G401 (cell line): ENCODE results near the gene AMN. TPM values are rescaled to one million over a fixed set of nuclear protein-coding genes. Genes with fewer than 3 reads are reported as not detected.

Experiments
- DNase-seq: peaks from one replicate; pipeline ENCODE4 v3.0.0-alpha.2; 2015; ENCODE audit warnings: low spot score
- in situ Hi-C: cut with HindIII; loops from 2 replicates; pipeline ENCODE4 v1.10.0; 2016; ENCODE audit warnings: low sequenced_read_pairs, mixed read lengths
- total RNA-seq: library from RNA; depleted of rRNA; stranded (reverse); fragments of >200 nt; shearing (Covaris generic); gene quantifications from 2 replicates; pipeline ENCODE4 v1.2.3, GENCODE V29; 2014; rRNA removed

The AMN gene
- total RNA-seq, 1 experiment from 2014 or later = not detected

DNA sequence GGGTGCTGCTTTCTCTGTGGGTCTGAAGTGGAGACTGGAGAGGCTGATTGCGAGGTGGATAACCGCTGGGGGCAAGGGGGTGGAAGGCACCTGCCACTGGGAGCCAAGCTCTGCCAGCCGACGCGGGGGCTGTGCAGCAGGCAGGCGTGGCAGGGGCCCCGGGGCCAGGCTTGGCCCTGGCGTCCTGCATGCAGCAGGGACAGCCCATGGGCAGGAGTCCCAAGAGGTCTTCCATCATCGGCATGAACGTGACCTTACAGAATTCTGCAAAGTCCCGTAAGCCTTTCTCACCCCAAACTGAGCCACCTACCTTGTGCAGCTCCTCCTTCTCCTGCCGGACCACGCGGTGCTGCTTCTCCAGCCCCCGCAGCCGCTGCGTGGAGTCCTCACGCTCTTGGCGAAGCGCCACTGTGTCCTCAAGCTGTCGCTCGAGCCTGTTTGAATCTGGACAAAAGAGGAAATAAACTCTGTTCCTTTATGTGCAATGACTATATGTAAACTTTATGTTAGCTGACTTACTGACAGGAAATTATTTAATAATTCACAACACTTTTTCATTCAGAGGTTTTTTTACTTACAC lies 51.3 kb downstream of the AMN start:
- in situ Hi-C loops = no loop called here
- DNase-seq = peak; percentile 64

GRCh38 chr14:102975662-102976061 lies 53.2 kb downstream of the AMN start:
- in situ Hi-C loops = no loop called here

DNA sequence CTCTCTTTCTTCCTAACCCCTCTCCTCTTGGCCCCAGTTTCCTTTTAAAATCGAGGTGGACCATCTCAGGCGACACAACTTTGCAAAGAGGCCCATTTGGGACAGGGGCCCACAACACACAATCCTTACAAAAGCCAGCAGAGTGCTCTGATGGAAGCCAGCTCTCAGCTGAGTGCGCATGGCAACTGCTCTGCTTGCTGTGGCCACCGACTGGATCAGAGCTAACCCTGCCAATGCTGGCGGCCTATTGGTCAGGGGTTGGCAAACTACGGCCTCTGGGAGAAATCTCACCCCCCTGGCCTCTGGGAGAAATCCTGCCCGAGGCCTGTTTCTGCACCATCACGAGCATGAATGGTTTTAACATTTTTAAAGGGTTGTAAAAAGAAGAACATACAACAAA lies 55.0 kb downstream of the AMN start:
- in situ Hi-C loops = no loop called here
- DNase-seq = no peak

More at GRCh38 chr14:102975662-102976061, 53.2 kb downstream of the AMN start:
- DNase-seq = no peak

GRCh38 chr14:102979406-102979805 lies 56.9 kb downstream of the AMN start:
- in situ Hi-C loops = no loop called here
- DNase-seq = no peak

- in situ Hi-C loops = no loop called here
Observed at GRCh38 chr14:102980409-102980810, 57.9 kb downstream of the AMN start.

More at GRCh38 chr14:102980409-102980810, 57.9 kb downstream of the AMN start:
- no peak for DNase-seq

Other genes with a start within 250 kb of the AMN start
- gene TRAF3, start 145.2 kb upstream of the AMN start, total RNA-seq = 21.0 and 45.5 TPM in 2 replicates
- gene CDC42BPB, start 134.9 kb downstream of the AMN start, total RNA-seq = 17.0 and 21.6 TPM in 2 replicates
- gene LBHD2, start 161.5 kb downstream of the AMN start, total RNA-seq = not detected in 2 replicates
- 0.86 and 1.6 TPM in 2 replicates for gene EXOC3L4, start 172.1 kb downstream of the AMN start, total RNA-seq
- gene TNFAIP2, start 200.8 kb downstream of the AMN start, total RNA-seq = 4.5 and 26.1 TPM in 2 replicates